GM12878 (cell line): ENCODE data around the gene CA10. TPM values are rescaled to one million over a fixed set of nuclear protein-coding genes. Genes with fewer than 3 reads are reported as not detected.

ENCODE experiments used
- ATAC-seq: fragments of 200-7000 bp; cut with Tn5 transposase; 3 replicates; pipeline ENCODE4 v1.9.1; 2020; ENCODE audit warnings: mild to moderate bottlenecking, moderate library complexity
- BruUV-seq: library from RNA; stranded (reverse); fragments of 400-500 nt; replicated peaks from 2 replicates; lab custom pipeline; 2021; lab: Mats Ljungman, UMichigan
- CTCF ChIA-PET: fragments of 300-600 bp; sonication (Branson Sonifier 250); formaldehyde crosslinking; extraction: SDS; loops from one replicate; lab custom pipeline; 2021; ENCODE audit warnings: inconsistent platforms; lab: Yijun Ruan, JAX
- POLR2A ChIA-PET: fragments of 350-600 bp; formaldehyde crosslinking; extraction: SDS; loops from one replicate; lab custom pipeline; 2021; ENCODE audit warnings: inconsistent platforms; lab: Charles Lee
- RAD21 ChIA-PET: fragments of 300-600 bp; sonication (Branson Sonifier 250); formaldehyde crosslinking; loops from one replicate; lab custom pipeline; 2023; ENCODE audit warnings: antibody characterized with exemption; ENCODE audit not compliant: unreplicated experiment; lab: Charles Lee
- SMC1A ChIA-PET: fragments of 300-600 bp; sonication (Branson Sonifier 250); formaldehyde crosslinking; loops from one replicate; lab custom pipeline; 2023; ENCODE audit not compliant: unreplicated experiment, uncharacterized antibody; lab: Charles Lee
- DNase-seq: peaks from one replicate; pipeline ENCODE4 v3.0.0-alpha.2; 2011; ENCODE audit warnings: low read depth, low spot score
- FAIRE-seq: peaks from 3 replicates; lab custom pipeline; 2011; peaks lifted over from hg19 to GRCh38; lab: Jason Lieb, UNC
- H2AFZ ChIP-seq: 2 replicates; pipeline ENCODE4 v1.6.0; 2011; ENCODE audit warnings: low read depth, low read length, control low read depth; ENCODE audit not compliant: control insufficient read depth
- H3K27ac ChIP-seq: 2 replicates; pipeline ENCODE4 v1.5.1; 2011; ENCODE audit warnings: control low read depth; ENCODE audit not compliant: control insufficient read depth, insufficient read depth
- H3K27me3 ChIP-seq, 2 experiments: replicated peaks in 1 of 2; 2 replicates each; pipeline versions ENCODE4 v1.6.0 to v1.6.1; 2011; ENCODE audit warnings: low read length in 1 of 2; ENCODE audit not compliant: control insufficient read depth in 2 of 2, insufficient read depth in 2 of 2
- H3K36me3 ChIP-seq, 2 experiments: 2 replicates each; pipeline ENCODE4 v1.5.1; 2011; ENCODE audit warnings: low read length in 1 of 2; ENCODE audit not compliant: control insufficient read depth in 2 of 2, insufficient read depth in 2 of 2
- H3K4me1 ChIP-seq: 2 replicates; pipeline ENCODE4 v1.6.1; 2011; ENCODE audit warnings: mild to moderate bottlenecking, low read length, moderate library complexity, mixed read lengths; ENCODE audit not compliant: control insufficient read depth, insufficient read depth
- H3K4me2 ChIP-seq: 2 replicates; pipeline ENCODE4 v1.6.0; 2011; ENCODE audit warnings: control low read depth; ENCODE audit not compliant: control insufficient read depth, insufficient read depth
- H3K4me3 ChIP-seq: fragments of 200-600 bp; sonication (generic); 2 replicates; pipeline ENCODE4 v1.5.1; 2016
- H3K79me2 ChIP-seq: 2 replicates; pipeline ENCODE4 v1.6.0; 2011; ENCODE audit warnings: low read length; ENCODE audit not compliant: control insufficient read depth, insufficient read depth
- H3K9ac ChIP-seq: 2 replicates; pipeline ENCODE4 v1.8.0; 2011; ENCODE audit warnings: low read length, control low read depth, mixed read lengths; ENCODE audit not compliant: control insufficient read depth, insufficient read depth
- H3K9me3 ChIP-seq: replicated peaks from 3 replicates; pipeline ENCODE4 v1.5.1; 2011; ENCODE audit warnings: mild to moderate bottlenecking, low read length; ENCODE audit not compliant: control insufficient read depth, insufficient read depth
- H4K20me1 ChIP-seq: 2 replicates; pipeline ENCODE4 v1.6.0; 2011; ENCODE audit not compliant: control insufficient read depth, insufficient read depth
- BCL11A ChIP-seq: IDR thresholded peaks from 2 replicates; pipeline ENCODE4 v1.6.1; 2011; ENCODE audit warnings: low read depth, low read length
- HCFC1 ChIP-seq: fragments of 150-350 bp; IDR thresholded peaks from 2 replicates; pipeline ENCODE4 v1.6.1; 2014; ENCODE audit warnings: low read length
- LARP7 ChIP-seq: fragments of 450-650 bp; IDR thresholded peaks from 2 replicates; pipeline ENCODE4 v1.6.1; 2017; ENCODE audit warnings: mild to moderate bottlenecking
- NFYA ChIP-seq: IDR thresholded peaks from 2 replicates; pipeline ENCODE4 v1.6.1; 2011; ENCODE audit warnings: low read depth, mild to moderate bottlenecking, low read length, improper control_type of control experiment, borderline replicate concordance
- NFYB ChIP-seq: IDR thresholded peaks from 2 replicates; pipeline ENCODE4 v1.6.1; 2011; ENCODE audit warnings: low read depth, mild to moderate bottlenecking, low read length, improper control_type of control experiment, moderate library complexity; ENCODE audit not compliant: insufficient read depth
- PML ChIP-seq: IDR thresholded peaks from 2 replicates; pipeline ENCODE4 v1.6.1; 2012; ENCODE audit warnings: low read length, inconsistent platforms
- POLR2A ChIP-seq: IDR thresholded peaks from 2 replicates; pipeline ENCODE4 v1.6.1; 2011; ENCODE audit warnings: low read depth, mild to moderate bottlenecking, low read length
- TAF1 ChIP-seq: IDR thresholded peaks from 2 replicates; pipeline ENCODE4 v1.6.1; 2011; ENCODE audit warnings: mild to moderate bottlenecking, low read depth, low read length, borderline replicate concordance
- WGBS: methylation state at CpG from one replicate; pipeline ENCODE4 v1.1.6; 2016; ENCODE audit warnings: low lambda C conversion rate; ENCODE audit not compliant: insufficient replicate concordance, insufficient coverage; ENCODE audit errors: missing lambda C conversion rate; 5-methylcytosine and 5-hydroxymethylcytosine counted together
- in situ Hi-C: fragments of 300-500 bp; cut with MboI; formaldehyde crosslinking; loops from 9 replicates; pipeline ENCODE4 v1.14.3; 2018; ENCODE audit warnings: mixed read lengths
- intact Hi-C: fragments of 100-400 bp; cut with micrococcal nuclease; formaldehyde crosslinking; loops from one replicate; pipeline ENCODE4 v1.14.2; 2022; ENCODE audit not compliant: unreplicated experiment
- polyA plus RNA-seq, 11 experiments: library from polyadenylated mRNA; depleted of rRNA in 4 of 11; unstranded in 6 of 11; stranded (reverse) in 5 of 11; fragments of >200 nt; fragmentation: Nextera tagmentation in 4 of 11; fragmentation: Illumina TruSeq in 1 of 11; extraction: Ambion mirVana in 4 of 11; extraction: Trizol in 1 of 11; gene quantifications; 1 replicate in 1 of 11; 2 replicates in 10 of 11; pipeline versions ENCODE4 v1.2.1 to v1.2.3, GENCODE V29; 2011 to 2016; ENCODE audit warnings: inconsistent platforms in 2 of 11, missing spikeins in 2 of 11, low read depth in 1 of 11
- total RNA-seq, 4 experiments: library from RNA; depleted of rRNA in 3 of 4; stranded (reverse); fragments of >200 nt in 3 of 4; fragmentation: Illumina TruSeq in 1 of 4; extraction: Trizol in 1 of 4; gene quantifications; 2 replicates each; pipeline versions ENCODE4 v1.2.1 to v1.2.3, GENCODE V29; 2013 to 2021

The CA10 gene
- total and polyA plus RNA-seq, 10 of the 15 experiments (the other 5 are each of a cell fraction or from before 2014, with no cell fraction given): not detected

DNA sequence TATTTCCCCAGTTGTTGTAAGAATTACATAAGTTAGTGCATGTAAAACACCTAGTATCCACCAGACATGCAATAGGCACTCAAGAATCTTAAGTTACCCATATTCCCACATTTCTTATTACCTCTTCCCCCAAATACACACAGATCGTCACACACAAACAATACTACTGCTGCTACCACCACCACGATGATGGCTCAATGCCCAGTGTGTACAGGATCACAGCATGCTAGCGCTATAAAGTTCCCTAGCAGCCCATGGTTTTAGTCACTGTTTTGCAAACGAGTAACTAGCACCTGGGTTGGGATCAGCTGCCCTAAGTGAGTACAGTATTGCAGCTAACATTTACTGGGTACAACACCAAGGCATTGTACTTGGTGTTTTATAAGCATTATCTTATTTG lies 486.4 kb downstream of the CA10 start:
- no peaks in the 10 kb centered on the region for H3K79me2 ChIP-seq
- DNase-seq (no peak), ATAC-seq (no peak), FAIRE-seq (no peak)
- no peaks in the 10 kb centered on the region for H3K9me3 ChIP-seq
- H3K36me3 ChIP-seq: no peaks in the 10 kb centered on the region
- no peaks in the 10 kb centered on the region for H4K20me1 ChIP-seq
- RAD21 ChIA-PET: no interaction called here
- no TSS peak for BruUV-seq
- in situ Hi-C loops (no loop called here), intact Hi-C loops (no loop called here)
- H3K27ac ChIP-seq: no peak overlapping the region
- 3% methylated on average over 4 of the region's 4 CpGs for WGBS
- H3K4me2 ChIP-seq: no peak overlapping the region
- H3K4me1 ChIP-seq: no peaks in the 10 kb centered on the region
- no peak overlapping the region for H3K9ac ChIP-seq
- no peak overlapping the region for H3K4me3 ChIP-seq
- SMC1A ChIA-PET: no interaction called here
- TF ChIP-seq LARP7: no peak
- TF ChIP-seq PML: no peak
- no peak for TF ChIP-seq TAF1
- no peaks in the 10 kb centered on the region for H3K27me3 ChIP-seq
- no peak overlapping the region for H2AFZ ChIP-seq
- CTCF ChIA-PET: no interaction called here
- POLR2A ChIA-PET: no interaction called here

DNA sequence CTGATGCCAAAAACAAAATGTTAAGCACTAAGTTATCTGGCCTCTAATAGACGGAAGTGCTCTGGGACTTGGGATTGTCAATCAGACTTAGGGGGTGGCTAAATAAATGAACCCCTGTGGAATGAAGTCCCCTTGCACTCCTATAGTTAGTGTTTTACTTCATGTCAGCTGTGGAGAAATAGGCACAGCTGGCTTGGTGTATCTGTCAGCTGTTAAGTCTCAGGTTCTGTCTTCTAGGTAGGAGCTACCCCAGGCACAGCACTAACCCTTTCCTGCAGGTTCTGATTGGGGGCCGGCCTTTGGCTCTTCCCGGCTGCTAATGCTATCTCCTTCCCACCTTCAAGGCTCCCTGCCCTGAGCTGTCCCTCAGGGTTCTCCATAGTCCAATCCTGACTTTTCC lies 487.6 kb downstream of the CA10 start:
- no peak for ATAC-seq
- Histone ChIP-seq H3K4me3 (no peak overlapping the region), H3K4me1 (no peaks in the 10 kb centered on the region), H3K27me3 (no peaks in the 10 kb centered on the region), H2AFZ (no peak overlapping the region), H3K9me3 (no peaks in the 10 kb centered on the region), H3K27ac (no peak overlapping the region), H3K79me2 (no peaks in the 10 kb centered on the region), H3K4me2 (no peak overlapping the region), H3K36me3 (no peaks in the 10 kb centered on the region), H3K9ac (no peak overlapping the region), H4K20me1 (no peaks in the 10 kb centered on the region)
- POLR2A ChIA-PET: no interaction called here
- SMC1A ChIA-PET: no interaction called here
- intact Hi-C loops: no loop called here
- FAIRE-seq: no peak
- TF ChIP-seq HCFC1 (no peak), BCL11A (no peak), NFYB (no peak), POLR2A (no peak), NFYA (no peak)
- RAD21 ChIA-PET: no interaction called here
- DNase-seq: no peak
- in situ Hi-C loops: no loop called here
- CTCF ChIA-PET: no interaction called here
- WGBS: 47% methylated on average over 3 of the region's 3 CpGs
- no TSS peak for BruUV-seq
